Stimulated activated CD8-positive, alpha-beta memory T cell treated with anti-CD3 and anti-CD28 coated beads, Interleukin-15, amount 100 ng/mL, for 1 hour (primary cell): ENCODE data around the gene GPR37L1.
"Not testable (repeated sequence)": the region's sequence is repeated elsewhere in the genome, so short reads cannot be mapped to it uniquely, and the experiment has no call there.

Experiments
- DNase-seq: peaks from one replicate; pipeline ENCODE4 v3.0.0-alpha.2; 2020; ENCODE audit warnings: low read depth

Gene GPR37L1

GRCh38 chr1:202107801-202108731 lies 14.7 kb upstream of the GPR37L1 start:
- no peak for DNase-seq

- no peak for DNase-seq
Observed at GRCh38 chr1:202110977-202111376, 11.7 kb upstream of the GPR37L1 start.

GRCh38 chr1:202111589-202111988 lies 11.1 kb upstream of the GPR37L1 start:
- not testable (repeated sequence) for DNase-seq

- DNase-seq, result no peak
Observed at GRCh38 chr1:202112859-202113689, 9.6 kb upstream of the GPR37L1 start.

GRCh38 chr1:202113690-202114300 lies 8.9 kb upstream of the GPR37L1 start:
- DNase-seq, result no peak

- no peak for DNase-seq
Observed at GRCh38 chr1:202116287-202116686, 6.4 kb upstream of the GPR37L1 start.

GRCh38 chr1:202117898-202118371 lies 4.8 kb upstream of the GPR37L1 start:
- no peak for DNase-seq

GRCh38 chr1:202121006-202121405 lies 1.7 kb upstream of the GPR37L1 start:
- DNase-seq, result no peak

- DNase-seq, result no peak
Observed at GRCh38 chr1:202123336-202123813, 658 bp downstream of the GPR37L1 start.

GRCh38 chr1:202124142-202124541 lies 1.4 kb downstream of the GPR37L1 start:
- no peak for DNase-seq

GRCh38 chr1:202125611-202126010 lies 2.9 kb downstream of the GPR37L1 start:
- no peak for DNase-seq

- no peak for DNase-seq
Observed at GRCh38 chr1:202126426-202126825, 3.7 kb downstream of the GPR37L1 start.

GRCh38 chr1:202127061-202127460 lies 4.3 kb downstream of the GPR37L1 start:
- DNase-seq, result no peak

GRCh38 chr1:202127836-202128622 lies 5.3 kb downstream of the GPR37L1 start:
- DNase-seq, result no peak

GRCh38 chr1:202129453-202130296 lies 7.0 kb downstream of the GPR37L1 start:
- no peak for DNase-seq

- DNase-seq, result no peak
Observed at GRCh38 chr1:202130297-202130721, 7.6 kb downstream of the GPR37L1 start.

- no peak for DNase-seq
Observed at GRCh38 chr1:202130816-202131522, 8.3 kb downstream of the GPR37L1 start.

GRCh38 chr1:202131956-202132821 lies 9.5 kb downstream of the GPR37L1 start:
- no peak for DNase-seq

- DNase-seq, result no peak
Observed at GRCh38 chr1:202133001-202133400, 10.3 kb downstream of the GPR37L1 start.
